Measurements from ENCODE around the gene RDM1.
"Not testable (repeated sequence)": the region's sequence is repeated elsewhere in the genome, so short reads cannot be mapped to it uniquely, and the experiment has no call there.

The RDM1 gene

GRCh38 chr17:35930211-35931065 lies at the start of gene RDM1:
TSS of gene RDM1 (minus strand) at chr17:35930773. CDS start at chr17:35930727, 46 bp downstream.
- peak; percentile 82 for DNase-seq

GRCh38 chr17:35978346-35978745 lies 47.8 kb upstream of the RDM1 start:
- DNase-seq: no peak

DNA sequence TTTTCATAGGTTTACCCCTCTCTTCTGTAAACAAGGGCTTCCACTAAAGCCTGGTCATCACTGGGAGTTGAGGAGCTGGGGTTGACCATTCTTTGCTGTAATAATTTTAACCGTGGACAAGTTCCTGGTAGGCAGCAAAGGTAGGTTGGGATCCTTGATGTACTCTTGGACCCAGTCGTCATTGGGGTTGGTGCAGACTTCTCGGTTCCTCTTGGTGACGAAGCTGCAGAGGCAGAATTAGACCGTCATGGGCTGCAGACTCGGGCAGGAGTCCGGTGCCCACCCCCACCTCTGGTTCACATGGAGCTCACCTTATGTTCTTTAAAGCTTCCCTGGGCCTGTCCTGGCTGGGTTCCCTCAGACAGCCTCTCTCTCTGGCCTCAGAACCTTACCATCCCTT lies 46.9 kb upstream of the RDM1 start:
- DNase-seq: no peak

DNA sequence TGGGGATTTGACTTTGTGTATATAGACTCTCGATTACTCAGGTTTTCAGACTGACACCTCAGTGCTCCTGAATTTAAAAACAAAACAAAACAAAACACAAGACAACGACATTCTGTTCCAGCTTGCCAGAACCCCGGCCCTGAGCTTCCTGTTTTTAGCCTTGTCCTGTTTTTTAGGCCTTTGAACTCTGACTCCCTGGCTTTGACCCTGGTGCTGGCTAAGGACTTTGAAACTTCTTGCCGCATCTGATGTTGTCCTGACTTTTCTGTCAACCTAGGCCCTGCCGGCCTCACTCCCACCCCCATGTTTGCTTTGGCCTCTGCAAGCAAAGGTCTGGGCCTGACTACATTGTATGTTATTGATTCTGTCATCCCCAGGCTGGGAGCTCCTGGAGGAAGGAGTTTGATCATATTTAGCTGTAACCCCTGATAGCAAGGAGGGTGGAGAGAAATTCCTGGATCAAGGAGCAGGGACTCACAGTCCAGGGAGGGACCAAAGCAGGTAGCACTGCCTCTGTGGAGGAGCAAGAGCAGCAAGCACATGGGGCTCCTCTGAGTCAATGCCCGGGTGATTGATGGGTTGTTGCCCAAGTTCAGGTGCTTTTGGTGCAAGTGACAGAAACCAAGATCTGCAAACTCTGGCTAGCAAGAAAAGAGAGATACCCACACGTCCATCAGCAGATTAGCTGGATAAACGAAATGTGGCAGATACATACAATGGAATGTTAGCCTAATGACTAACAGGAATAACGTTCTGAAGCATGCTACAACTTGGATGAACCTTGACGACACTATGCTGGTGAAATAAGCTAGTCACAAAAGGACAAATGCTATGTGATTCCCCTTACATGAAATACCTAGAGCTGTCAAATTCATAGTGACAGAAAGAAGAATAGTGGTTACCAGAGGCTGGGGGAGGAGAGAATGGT lies 43.0 kb upstream of the RDM1 start:
- DNase-seq: no peak

DNA sequence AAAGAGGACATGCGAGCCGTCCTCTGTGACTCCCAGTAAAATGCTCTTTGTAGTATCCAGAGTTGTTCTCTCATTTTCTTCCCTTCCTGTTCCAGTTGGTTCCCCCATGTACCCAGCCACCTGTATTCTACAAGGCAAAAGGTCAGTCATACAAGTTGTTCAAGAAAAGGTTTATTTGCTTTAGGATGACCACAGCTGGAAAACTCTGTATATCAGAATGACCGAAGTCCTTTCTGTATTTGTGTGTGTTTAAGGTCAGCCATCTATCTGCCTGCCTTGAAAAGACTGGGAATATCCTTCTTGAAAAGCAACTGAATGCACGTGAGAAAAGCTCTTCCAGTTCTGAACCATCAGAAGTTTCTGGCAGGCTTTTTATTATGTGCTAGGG lies 42.4 kb upstream of the RDM1 start:
- no peak for DNase-seq

- no peak for DNase-seq
Measured at GRCh38 chr17:35972535-35972934, 42.0 kb upstream of the RDM1 start.

DNA sequence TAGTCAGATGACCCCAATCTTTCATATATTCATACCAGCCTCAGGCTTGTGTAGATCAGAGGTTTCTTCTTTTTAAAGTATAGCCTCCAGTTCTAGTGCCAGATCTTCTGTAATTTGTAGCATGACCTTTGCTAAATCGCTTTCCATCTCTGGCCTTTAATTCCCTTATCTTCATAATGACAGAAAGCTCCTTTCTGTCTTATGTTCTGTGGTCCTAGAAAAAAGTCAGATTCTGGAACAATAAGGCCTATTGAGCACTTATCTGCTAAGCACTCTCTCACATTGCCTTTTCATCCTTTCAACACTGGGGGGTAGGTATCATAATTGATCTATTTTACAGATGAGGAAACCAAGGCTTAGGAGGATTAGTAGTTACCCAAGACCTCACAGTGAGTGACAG lies 41.5 kb upstream of the RDM1 start:
- no peak for DNase-seq

DNA sequence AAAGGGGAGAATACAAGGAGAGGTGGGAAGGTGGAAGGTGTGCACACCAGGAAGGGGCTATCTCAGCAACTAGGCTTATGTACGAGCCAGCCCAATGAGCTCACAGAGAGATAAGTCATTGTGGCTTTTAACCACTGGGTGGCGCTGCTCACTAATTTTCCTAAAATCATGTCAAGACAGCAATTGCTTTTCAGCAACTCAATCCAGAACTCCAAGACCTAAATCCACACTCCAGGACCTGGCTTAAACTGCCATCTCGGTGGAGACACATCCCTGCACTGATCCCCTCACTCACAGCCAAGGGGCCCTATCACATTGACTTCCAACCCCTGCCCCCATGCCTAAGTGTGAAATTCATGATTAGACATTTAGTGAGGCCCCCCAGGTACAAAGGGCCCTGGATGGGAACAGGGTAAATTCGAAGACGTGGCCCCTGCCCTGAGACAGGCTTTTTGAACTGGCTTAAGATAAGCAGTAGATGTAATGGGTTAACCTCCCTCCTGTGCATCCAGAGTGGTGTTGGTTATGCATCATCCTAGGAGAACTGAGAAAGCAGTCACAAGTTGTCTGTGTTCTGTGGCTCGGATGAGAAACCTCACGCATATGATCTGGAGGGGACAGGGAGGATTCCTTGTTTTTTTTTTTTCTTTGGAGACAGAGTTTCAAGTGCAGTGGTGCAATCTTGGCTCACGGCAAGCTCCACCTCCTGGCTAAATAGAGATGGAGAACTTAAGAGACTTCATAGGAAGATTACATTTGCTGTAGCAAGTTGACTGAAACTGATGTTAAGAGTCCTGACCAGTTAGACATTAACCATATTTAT lies 39.2 kb upstream of the RDM1 start:
- DNase-seq: peak; percentile 56

DNA sequence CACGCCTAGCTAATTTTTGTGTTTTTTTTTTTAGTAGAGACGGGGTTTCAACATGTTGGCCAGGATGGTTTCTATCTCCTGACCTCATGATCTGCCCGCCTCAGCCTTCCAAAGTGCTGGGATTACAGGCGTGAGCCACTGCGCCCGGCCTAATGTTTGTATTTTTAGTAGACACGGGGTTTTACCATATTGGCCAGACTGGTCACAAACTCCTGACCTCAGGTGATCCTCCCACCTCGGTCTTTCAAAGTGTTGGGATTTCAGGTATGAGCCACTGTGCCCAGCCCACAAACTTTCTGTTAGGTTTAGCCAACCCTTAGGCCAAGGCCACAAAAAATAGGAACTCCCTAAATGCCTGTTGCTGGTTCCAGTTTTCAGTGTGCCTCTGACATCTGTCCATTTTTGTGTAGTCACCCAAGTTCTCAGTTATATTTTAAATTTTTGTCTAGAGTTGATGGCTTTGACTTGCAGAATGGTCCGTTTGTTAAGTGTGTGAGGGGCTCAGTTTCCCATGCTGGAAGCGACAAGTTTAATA lies 38.0 kb upstream of the RDM1 start:
- DNase-seq: no peak

GRCh38 chr17:35965272-35965671 lies 34.7 kb upstream of the RDM1 start:
- no peak for DNase-seq

- DNase-seq: no peak
Measured at GRCh38 chr17:35963663-35964062, 33.1 kb upstream of the RDM1 start.

DNA sequence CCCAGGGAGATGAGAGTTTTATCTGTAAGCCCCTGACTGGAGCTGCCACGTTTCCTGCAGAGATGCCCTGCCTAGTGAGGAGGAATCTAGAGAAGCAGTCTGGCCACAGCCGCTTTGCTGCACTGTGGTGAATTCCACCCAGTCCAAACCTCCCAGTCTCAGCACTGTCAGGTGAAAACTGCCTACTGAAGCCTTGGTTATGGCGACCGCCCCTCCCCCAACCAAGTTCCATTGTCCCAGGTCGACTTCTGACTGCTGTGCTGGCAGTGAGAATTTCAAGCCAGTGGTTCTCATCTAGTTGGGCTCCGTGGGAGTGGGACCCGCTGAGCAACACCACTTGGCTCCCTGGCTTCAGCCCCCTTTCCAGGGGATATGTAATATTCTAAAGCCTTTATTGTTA lies 23.1 kb upstream of the RDM1 start:
- DNase-seq: no peak

GRCh38 chr17:35949401-35949800 lies 18.8 kb upstream of the RDM1 start:
- DNase-seq: no peak

- DNase-seq: no peak
Measured at GRCh38 chr17:35948092-35948491, 17.5 kb upstream of the RDM1 start.

DNA sequence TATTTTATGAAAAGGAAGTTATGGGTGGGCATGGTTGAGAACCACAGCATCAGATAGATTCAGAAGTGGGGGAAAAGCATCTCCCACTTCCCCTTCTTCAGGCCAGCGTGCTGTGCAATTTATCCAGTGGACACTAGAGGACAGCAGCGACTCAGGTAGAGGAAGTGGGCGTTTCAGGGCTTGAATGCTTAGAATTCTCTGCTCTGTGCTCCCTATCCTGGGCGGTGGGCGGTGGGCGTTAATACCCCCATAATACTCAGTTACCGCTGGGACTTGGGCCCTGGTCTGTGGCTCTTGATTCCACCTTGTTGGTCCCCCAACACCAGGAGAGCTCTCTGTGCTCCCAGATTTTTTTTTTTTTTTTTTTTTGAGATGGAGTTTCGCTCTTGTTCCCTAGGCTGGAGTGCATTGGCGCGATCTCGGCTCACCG lies 16.6 kb upstream of the RDM1 start:
- DNase-seq: peak; percentile 32

DNA sequence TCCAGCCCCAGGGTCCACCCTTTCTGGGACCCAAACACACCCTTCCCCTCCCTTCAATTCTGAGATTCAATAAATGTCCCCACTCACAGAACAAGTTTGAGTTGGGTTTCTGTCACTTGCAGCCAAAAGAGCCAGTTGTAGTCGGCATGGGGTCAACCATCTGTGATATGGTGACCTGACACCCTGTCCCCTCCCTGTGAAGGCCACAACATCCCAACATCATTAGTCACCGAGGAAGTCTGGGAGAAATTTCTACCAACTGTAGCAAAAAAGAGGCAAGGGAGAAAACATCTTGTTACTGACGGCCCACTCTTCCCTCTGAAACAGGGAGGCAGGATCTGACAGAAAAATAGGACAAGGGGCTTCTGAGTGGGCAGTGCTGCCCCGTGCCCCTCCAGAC lies 13.6 kb upstream of the RDM1 start:
- no peak for DNase-seq

GRCh38 chr17:35943537-35943936 lies 13.0 kb upstream of the RDM1 start, which contains the start of gene LYZL6:
TSS of gene LYZL6 (minus strand) at chr17:35943713. CDS start at chr17:35939356, 4,357 bp downstream.
- no peak for DNase-seq

- no peak for DNase-seq
Measured at GRCh38 chr17:35942588-35943186, 12.1 kb upstream of the RDM1 start.

GRCh38 chr17:35938492-35938891 lies 7.9 kb upstream of the RDM1 start:
- not testable (repeated sequence) for DNase-seq

GRCh38 chr17:35936063-35936462 lies 5.5 kb upstream of the RDM1 start:
- DNase-seq: no peak

- DNase-seq: no peak
Measured at GRCh38 chr17:35934760-35935159, 4.2 kb upstream of the RDM1 start.

DNA sequence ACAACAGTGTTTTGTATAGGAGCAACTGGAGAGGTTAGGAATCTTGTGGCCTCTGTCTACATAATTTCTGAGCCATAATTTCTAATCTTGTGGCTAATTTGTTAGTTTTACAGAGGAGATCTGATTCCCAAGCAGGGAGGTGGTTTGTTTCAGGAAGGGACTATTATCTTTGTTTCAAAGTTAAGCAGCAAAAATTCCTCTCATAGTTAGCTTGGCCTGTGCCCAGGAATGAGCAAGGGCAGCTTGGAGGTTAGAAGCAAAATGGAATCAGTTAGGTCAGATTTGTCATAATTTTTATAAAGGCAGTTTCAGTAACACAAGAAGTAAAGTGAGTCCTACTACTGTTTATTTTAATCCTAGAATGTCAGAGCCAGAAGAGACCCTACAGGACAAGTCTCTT lies 2.0 kb upstream of the RDM1 start:
- DNase-seq: no peak
